GM12874 (cell line): ENCODE measurements around the gene IARS1.

Experiments used
- TF ChIP-seq, protein P1 (sequence below): IDR thresholded peaks from 2 replicates; pipeline ENCODE4 v1.5.1; 2011; ENCODE audit warnings: low read depth, mild to moderate bottlenecking, control low read depth, low read length, moderate library complexity; ENCODE audit not compliant: insufficient read depth

Gene IARS1

DNA sequence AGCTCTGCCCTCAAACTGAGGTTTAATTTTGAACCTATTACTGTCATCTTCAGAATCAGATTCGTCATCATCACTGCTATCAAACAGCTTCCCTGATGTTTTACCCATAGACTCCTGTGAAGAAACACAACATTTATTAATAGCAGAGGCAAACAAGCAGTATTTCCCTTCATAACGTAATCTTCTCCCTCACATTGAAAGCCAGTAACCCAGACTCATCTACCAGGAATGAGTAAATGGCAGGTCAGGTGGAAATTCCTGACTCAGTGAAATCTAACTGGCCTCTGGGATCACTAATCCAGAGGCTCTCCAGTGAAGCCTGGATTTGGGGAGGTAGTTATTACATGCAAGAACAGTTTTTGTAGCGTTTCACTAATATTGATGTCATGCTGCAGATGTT, 17.1 kb upstream of the IARS1 start:
- TF ChIP-seq, protein P1, sequence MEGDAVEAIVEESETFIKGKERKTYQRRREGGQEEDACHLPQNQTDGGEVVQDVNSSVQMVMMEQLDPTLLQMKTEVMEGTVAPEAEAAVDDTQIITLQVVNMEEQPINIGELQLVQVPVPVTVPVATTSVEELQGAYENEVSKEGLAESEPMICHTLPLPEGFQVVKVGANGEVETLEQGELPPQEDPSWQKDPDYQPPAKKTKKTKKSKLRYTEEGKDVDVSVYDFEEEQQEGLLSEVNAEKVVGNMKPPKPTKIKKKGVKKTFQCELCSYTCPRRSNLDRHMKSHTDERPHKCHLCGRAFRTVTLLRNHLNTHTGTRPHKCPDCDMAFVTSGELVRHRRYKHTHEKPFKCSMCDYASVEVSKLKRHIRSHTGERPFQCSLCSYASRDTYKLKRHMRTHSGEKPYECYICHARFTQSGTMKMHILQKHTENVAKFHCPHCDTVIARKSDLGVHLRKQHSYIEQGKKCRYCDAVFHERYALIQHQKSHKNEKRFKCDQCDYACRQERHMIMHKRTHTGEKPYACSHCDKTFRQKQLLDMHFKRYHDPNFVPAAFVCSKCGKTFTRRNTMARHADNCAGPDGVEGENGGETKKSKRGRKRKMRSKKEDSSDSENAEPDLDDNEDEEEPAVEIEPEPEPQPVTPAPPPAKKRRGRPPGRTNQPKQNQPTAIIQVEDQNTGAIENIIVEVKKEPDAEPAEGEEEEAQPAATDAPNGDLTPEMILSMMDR: no peak

DNA sequence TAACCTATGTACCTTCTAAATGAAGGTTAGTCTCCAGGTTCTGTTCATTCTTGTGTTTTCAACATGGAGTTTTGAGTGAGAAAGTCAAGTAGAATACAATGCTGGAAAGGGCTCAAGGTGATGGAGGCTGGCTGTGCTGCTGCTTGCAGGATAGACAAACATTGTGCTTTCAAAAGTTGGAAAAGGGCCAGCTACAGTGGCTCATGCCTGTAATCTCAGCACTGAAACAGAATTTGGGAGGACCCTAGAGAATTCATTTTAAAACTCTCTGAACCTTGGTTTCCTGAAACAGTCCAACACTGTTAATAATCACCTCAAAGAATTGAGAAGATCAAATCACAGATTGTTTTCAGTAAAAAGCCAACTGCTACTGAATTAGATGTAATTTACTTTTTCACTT, 15.4 kb upstream of the IARS1 start:
- TF ChIP-seq, protein P1: no peak

DNA sequence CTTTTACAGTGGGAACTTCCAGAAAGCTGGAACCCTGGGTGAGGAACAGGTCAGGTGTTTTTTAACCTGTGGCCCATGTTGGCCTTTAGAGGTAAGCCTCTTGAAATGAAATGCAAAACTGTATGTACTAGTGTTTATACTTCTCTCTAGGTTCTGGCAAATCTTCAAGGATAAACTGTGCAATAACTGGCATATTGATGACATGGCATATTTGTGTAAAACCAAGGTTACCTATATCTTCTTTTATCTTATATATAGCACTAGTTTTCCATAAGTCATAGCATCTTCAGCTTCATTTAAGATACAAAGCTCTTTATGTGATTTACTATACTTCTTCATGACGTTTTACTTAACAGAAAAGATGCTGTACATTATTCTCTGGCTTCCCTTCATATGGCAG, 7.4 kb upstream of the IARS1 start:
- TF ChIP-seq, protein P1: no peak

DNA sequence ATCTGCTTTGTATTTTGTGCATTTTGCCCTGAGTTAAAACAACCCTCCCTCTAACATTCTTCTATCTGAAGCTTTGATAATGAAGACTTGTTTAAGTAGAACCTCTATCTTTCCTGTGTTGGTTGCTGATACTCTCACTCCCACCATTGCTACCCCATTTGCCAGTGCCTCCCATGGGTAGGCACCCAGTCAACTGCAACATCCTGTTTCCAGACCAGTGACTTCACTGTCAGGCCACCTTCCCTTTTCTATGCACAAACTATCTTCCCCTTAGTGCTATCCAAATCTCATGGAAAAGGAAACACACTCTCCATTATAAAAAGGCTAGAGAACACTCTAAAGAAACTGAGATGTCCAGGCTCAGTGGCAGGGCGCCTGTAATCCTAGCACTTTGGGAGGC, 5.6 kb upstream of the IARS1 start:
- TF ChIP-seq, protein P1: no peak

DNA sequence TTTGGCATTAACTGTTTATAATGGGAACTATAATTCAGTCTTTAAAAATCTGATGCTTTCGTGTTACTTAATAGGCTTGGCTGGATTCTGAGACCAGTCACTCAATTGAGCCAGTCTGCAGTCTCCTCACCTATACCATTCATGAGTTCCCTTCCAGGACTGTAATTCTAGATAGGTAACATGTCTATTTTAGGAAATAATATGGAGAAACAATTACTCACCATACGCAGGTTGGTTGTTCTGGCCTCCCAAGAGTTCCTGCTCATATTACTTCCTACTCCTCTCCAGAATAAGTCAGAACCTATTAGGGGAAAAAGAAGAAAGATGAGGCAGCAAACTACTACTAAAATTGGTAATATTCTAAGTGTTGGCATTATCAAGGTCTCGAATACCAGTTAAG, 4.5 kb upstream of the IARS1 start:
- TF ChIP-seq, protein P1: no peak

DNA sequence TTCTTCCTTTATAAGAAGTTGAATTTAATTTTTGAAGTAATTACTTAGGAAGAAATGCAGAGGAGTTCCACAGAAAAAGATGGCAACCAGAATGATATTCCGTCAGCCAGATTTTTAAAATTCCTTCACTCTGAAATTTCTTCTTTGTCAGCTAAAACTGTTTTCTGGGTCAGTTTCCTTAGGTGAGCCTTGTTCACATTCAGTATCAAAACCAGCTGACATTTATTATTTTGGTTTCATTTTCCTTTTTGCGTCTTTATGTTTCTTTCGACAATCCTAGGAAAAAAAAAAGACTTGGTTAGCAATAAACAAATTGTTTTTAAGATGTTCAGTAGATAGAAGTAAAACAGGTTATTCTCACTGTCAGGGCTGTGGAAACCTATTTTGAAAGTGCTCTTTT, 4.1 kb upstream of the IARS1 start:
- TF ChIP-seq, protein P1: no peak

DNA sequence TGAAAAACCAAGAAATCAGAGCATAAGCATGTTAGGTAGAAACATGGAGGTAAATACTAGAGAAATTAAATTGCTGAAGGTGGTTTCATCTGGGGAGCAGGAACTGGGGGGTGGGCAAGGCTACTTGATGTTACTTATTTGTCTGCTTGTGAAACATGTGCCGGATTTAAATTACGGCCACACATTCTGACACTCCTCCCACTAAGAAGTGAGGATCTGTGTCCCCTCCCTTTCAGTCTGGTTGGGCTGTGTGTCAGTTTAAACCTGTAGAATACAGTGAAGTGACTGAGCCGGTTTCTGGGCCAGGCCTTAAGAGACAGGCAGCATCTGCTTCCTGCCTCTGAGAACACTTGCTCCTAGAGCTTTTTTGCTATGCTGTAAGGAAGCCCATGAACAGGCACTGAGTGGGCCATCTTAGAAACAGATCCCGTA, 2.3 kb upstream of the IARS1 start:
- TF ChIP-seq, protein P1: no peak
